ENCODE measurements around the gene GAS2L1.

DNA sequence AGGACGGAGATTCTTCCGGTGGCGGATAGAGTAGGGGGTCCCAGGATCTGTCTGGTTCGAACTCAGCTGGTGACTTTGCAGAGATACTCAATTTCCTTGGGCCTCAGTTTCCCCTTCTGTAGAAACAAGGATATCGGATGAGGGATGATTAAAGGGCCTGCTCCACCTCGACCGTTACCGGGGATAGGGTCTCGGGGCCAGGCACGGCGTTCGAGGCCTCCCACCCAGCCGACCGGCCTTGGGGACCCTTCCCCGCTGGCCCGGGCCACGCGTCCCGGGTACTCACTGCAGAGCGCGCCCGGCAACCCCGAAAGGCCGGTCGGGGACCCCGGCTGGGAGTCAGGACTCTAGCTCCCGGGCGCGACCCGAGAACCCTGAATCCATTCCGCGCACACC, 39.0 kb upstream of the GAS2L1 start:
- TF ChIP-seq, protein P1, sequence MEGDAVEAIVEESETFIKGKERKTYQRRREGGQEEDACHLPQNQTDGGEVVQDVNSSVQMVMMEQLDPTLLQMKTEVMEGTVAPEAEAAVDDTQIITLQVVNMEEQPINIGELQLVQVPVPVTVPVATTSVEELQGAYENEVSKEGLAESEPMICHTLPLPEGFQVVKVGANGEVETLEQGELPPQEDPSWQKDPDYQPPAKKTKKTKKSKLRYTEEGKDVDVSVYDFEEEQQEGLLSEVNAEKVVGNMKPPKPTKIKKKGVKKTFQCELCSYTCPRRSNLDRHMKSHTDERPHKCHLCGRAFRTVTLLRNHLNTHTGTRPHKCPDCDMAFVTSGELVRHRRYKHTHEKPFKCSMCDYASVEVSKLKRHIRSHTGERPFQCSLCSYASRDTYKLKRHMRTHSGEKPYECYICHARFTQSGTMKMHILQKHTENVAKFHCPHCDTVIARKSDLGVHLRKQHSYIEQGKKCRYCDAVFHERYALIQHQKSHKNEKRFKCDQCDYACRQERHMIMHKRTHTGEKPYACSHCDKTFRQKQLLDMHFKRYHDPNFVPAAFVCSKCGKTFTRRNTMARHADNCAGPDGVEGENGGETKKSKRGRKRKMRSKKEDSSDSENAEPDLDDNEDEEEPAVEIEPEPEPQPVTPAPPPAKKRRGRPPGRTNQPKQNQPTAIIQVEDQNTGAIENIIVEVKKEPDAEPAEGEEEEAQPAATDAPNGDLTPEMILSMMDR (IDR thresholded peaks at IDR 0.05) = no peak
- no peak for TF ChIP-seq POLR2A (IDR thresholded peaks at IDR 0.05)

Data from heart left ventricle (tissue), 13 donors.